Muscle layer of duodenum (tissue), 2 donors: ENCODE data around the gene GNG7.
"Not testable (repeated sequence)": the region's sequence is repeated elsewhere in the genome, so short reads cannot be mapped to it uniquely, and the experiment has no call there.

ENCODE experiments used
- H3K27ac ChIP-seq: one replicate; pipeline ENCODE4 v1.7.0; 2013; ENCODE audit warnings: mild to moderate bottlenecking, low read length
- H3K27me3 ChIP-seq: one replicate; pipeline ENCODE4 v1.7.0; 2013; ENCODE audit warnings: low read depth, mild to moderate bottlenecking, control low read depth, low read length
- H3K36me3 ChIP-seq, 2 donors: one replicate each; pipeline ENCODE4 v1.7.0; 2013; ENCODE audit warnings: low read length in 2 of 2, control low read depth in 1 of 2, mild to moderate bottlenecking in 1 of 2; ENCODE audit not compliant: insufficient read depth in 2 of 2, control insufficient read depth in 1 of 2
- H3K4me1 ChIP-seq, 2 donors: one replicate each; pipeline ENCODE4 v1.7.0; 2013; ENCODE audit warnings: low read length in 2 of 2, mild to moderate bottlenecking in 2 of 2, control low read depth in 1 of 2, moderate library complexity in 1 of 2; ENCODE audit not compliant: insufficient read depth in 2 of 2, control insufficient read depth in 1 of 2
- H3K4me3 ChIP-seq, 2 donors: one replicate each; pipeline ENCODE4 v1.7.0; 2013; ENCODE audit warnings: low read length in 2 of 2, low read depth in 1 of 2, mild to moderate bottlenecking in 1 of 2
- H3K9me3 ChIP-seq, 2 donors: one replicate each; pipeline ENCODE4 v1.7.0; 2013; ENCODE audit warnings: low read length in 2 of 2, control low read depth in 1 of 2, mild to moderate bottlenecking in 1 of 2; ENCODE audit not compliant: control insufficient read depth in 1 of 2
- donor health status: healthy.

The GNG7 gene

GRCh38 chr19:2575734-2576481, 126.6 kb downstream of the GNG7 start:
- Histone ChIP-seq H3K4me1 (peaks cover 0 to 19% of the 10 kb centered on the region in 2 donors), H3K4me3 (no peak overlapping the region), H3K9me3 (no peaks in the 10 kb centered on the region), H3K36me3 (no peaks in the 10 kb centered on the region), H3K27ac (no peak overlapping the region), H3K27me3 (no peaks in the 10 kb centered on the region)

GRCh38 chr19:2574971-2575630, 127.4 kb downstream of the GNG7 start:
- Histone ChIP-seq H3K36me3 (no peaks in the 10 kb centered on the region), H3K27me3 (no peaks in the 10 kb centered on the region), H3K9me3 (no peaks in the 10 kb centered on the region), H3K4me1 (peaks cover 0 to 19% of the 10 kb centered on the region in 2 donors), H3K27ac (no peak overlapping the region), H3K4me3 (no peak overlapping the region)

- no peak overlapping the region for H3K4me3 ChIP-seq
- H3K36me3 ChIP-seq: no peaks in the 10 kb centered on the region
- peaks cover 0 to 13% of the 10 kb centered on the region in 2 donors for H3K4me1 ChIP-seq
- H3K9me3 ChIP-seq: no peaks in the 10 kb centered on the region
- H3K27me3 ChIP-seq: no peaks in the 10 kb centered on the region
- no peak overlapping the region for H3K27ac ChIP-seq
Observed at GRCh38 chr19:2574478-2574931, 128.0 kb downstream of the GNG7 start.

- H3K27me3 ChIP-seq: no peaks in the 10 kb centered on the region
- H3K36me3 ChIP-seq: no peaks in the 10 kb centered on the region
- H3K4me1 ChIP-seq: peaks cover 0 to 10% of the 10 kb centered on the region in 2 donors
- H3K9me3 ChIP-seq: no peaks in the 10 kb centered on the region
- no peak overlapping the region for H3K4me3 ChIP-seq
- no peak overlapping the region for H3K27ac ChIP-seq
Observed at GRCh38 chr19:2573916-2574315, 128.6 kb downstream of the GNG7 start.

- not testable (repeated sequence) for H3K4me1 ChIP-seq, H3K27me3 ChIP-seq, H3K9me3 ChIP-seq, H3K27ac ChIP-seq, H3K36me3 ChIP-seq, H3K4me3 ChIP-seq
Observed at GRCh38 chr19:2572152-2572551, 130.3 kb downstream of the GNG7 start.

GRCh38 chr19:2569596-2570465, 132.7 kb downstream of the GNG7 start:
- Histone ChIP-seq H3K4me3 (no peak overlapping the region), H3K4me1 (no peaks in the 10 kb centered on the region), H3K9me3 (no peaks in the 10 kb centered on the region), H3K36me3 (no peaks in the 10 kb centered on the region), H3K27ac (no peak overlapping the region), H3K27me3 (no peaks in the 10 kb centered on the region)

- Histone ChIP-seq H3K36me3 (no peaks in the 10 kb centered on the region), H3K27ac (no peak overlapping the region), H3K9me3 (no peaks in the 10 kb centered on the region), H3K4me1 (no peaks in the 10 kb centered on the region), H3K27me3 (no peaks in the 10 kb centered on the region), H3K4me3 (no peak overlapping the region)
Observed at GRCh38 chr19:2567996-2568395, 134.5 kb downstream of the GNG7 start.

- Histone ChIP-seq H3K9me3 (no peaks in the 10 kb centered on the region), H3K27ac (no peak overlapping the region), H3K4me1 (no peaks in the 10 kb centered on the region), H3K36me3 (no peaks in the 10 kb centered on the region), H3K27me3 (no peaks in the 10 kb centered on the region), H3K4me3 (no peak overlapping the region)
Observed at GRCh38 chr19:2567580-2567979, 134.9 kb downstream of the GNG7 start.

- H3K4me1 ChIP-seq: not testable (repeated sequence)
Observed at GRCh38 chr19:2563546-2563945, 138.9 kb downstream of the GNG7 start.

GRCh38 chr19:2561895-2562294, 140.6 kb downstream of the GNG7 start:
- Histone ChIP-seq H3K4me1 (no peaks in the 10 kb centered on the region), H3K27me3 (no peaks in the 10 kb centered on the region), H3K4me3 (no peak overlapping the region), H3K36me3 (no peaks in the 10 kb centered on the region), H3K9me3 (no peaks in the 10 kb centered on the region), H3K27ac (no peak overlapping the region)

More at GRCh38 chr19:2563546-2563945, 138.9 kb downstream of the GNG7 start:
- not testable (repeated sequence) for H3K27ac ChIP-seq, H3K4me3 ChIP-seq, H3K27me3 ChIP-seq, H3K36me3 ChIP-seq, H3K9me3 ChIP-seq

- Histone ChIP-seq H3K36me3 (no peaks in the 10 kb centered on the region), H3K9me3 (no peaks in the 10 kb centered on the region), H3K27me3 (no peaks in the 10 kb centered on the region), H3K4me1 (no peaks in the 10 kb centered on the region), H3K27ac (no peak overlapping the region), H3K4me3 (no peak overlapping the region)
Observed at GRCh38 chr19:2561221-2561620, 141.3 kb downstream of the GNG7 start.
